Tibial artery (tissue), 4 donors: Measurements from ENCODE around the gene CERK.
A peak's percentile ranks its signal among the peaks of the same experiment; 100 is the strongest.
"Not testable (repeated sequence)": the region's sequence is repeated elsewhere in the genome, so short reads cannot be mapped to it uniquely, and the experiment has no call there.

Source experiments
- DNase-seq, 2 donors: peaks; one replicate each; pipeline ENCODE4 v3.0.0-alpha.2; 2019
- H3K27ac ChIP-seq, 2 donors: fragments of 200-600 bp; sonication (generic) in 1 of 2; 1 replicate in 1 of 2; 2 replicates in 1 of 2; pipeline ENCODE4 v1.5.1; 2018 to 2019; ENCODE audit warnings: mild to moderate bottlenecking in 1 of 2
- H3K27me3 ChIP-seq, 2 donors: fragments of 200-600 bp; sonication (generic) in 1 of 2; one replicate each; pipeline versions ENCODE4 v1.5.1 to v1.6.0; 2016 to 2019
- H3K36me3 ChIP-seq, 3 donors: fragments of 200-600 bp; sonication (generic) in 2 of 3; one replicate each; pipeline ENCODE4 v1.5.1; 2016 to 2019; ENCODE audit warnings: mild to moderate bottlenecking in 2 of 3
- H3K4me1 ChIP-seq, 4 donors: fragments of 200-600 bp; sonication (generic) in 2 of 4; 1 replicate in 3 of 4; 2 replicates in 1 of 4; pipeline ENCODE4 v1.5.1; 2016 to 2019
- H3K4me3 ChIP-seq, 2 donors: fragments of 200-600 bp; sonication (generic) in 1 of 2; 1 replicate in 1 of 2; 2 replicates in 1 of 2; pipeline ENCODE4 v1.5.1; 2018 to 2019; ENCODE audit warnings: mild to moderate bottlenecking in 2 of 2
- H3K9me3 ChIP-seq, 3 donors: fragments of 200-600 bp; sonication (generic) in 1 of 3; one replicate each; pipeline ENCODE4 v1.5.1; 2016 to 2019
- intact Hi-C: fragments of 100-400 bp; cut with DNase I; formaldehyde crosslinking; loops from one replicate; pipeline ENCODE4 v1.15.0; 2023; ENCODE audit warnings: low total_unique reads
- TF ChIP-seq, protein P1 (sequence below), 2 experiments: fragments of 200-600 bp in 1 of 2; fragments of 450-650 bp in 1 of 2; IDR thresholded peaks; one replicate each; pipeline ENCODE4 v1.5.1; 2017 to 2019; ENCODE audit warnings: antibody characterized with exemption in 2 of 2, mild to moderate bottlenecking in 1 of 2, moderate library complexity in 1 of 2

The CERK gene

DNA sequence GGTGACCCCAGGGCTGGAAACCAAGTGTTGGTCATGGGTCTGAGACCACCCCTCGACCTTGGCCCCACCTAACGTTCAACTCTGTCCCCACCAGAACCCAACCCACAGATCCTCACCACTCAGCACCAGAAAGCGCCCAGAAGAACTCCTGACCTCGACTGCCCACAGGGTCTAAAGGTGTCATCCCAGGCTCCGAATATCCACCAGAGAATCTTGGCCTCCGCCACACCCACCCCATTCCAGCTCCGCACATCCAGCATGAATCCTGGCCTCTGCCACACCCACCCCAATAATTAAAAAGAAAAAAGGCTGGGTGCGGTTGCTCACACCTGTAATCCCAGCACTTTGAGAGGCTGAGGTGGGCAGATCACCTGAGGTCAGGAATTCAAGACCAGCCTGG, 1.3 kb downstream of the CERK start:
- H3K9me3 ChIP-seq = no peaks in the 10 kb centered on the region
- peak overlapping the region; percentile 60 to 85 for H3K4me3 ChIP-seq
- peak overlapping the region; percentile 82 to 92 for H3K27ac ChIP-seq
- TF ChIP-seq, protein P1, sequence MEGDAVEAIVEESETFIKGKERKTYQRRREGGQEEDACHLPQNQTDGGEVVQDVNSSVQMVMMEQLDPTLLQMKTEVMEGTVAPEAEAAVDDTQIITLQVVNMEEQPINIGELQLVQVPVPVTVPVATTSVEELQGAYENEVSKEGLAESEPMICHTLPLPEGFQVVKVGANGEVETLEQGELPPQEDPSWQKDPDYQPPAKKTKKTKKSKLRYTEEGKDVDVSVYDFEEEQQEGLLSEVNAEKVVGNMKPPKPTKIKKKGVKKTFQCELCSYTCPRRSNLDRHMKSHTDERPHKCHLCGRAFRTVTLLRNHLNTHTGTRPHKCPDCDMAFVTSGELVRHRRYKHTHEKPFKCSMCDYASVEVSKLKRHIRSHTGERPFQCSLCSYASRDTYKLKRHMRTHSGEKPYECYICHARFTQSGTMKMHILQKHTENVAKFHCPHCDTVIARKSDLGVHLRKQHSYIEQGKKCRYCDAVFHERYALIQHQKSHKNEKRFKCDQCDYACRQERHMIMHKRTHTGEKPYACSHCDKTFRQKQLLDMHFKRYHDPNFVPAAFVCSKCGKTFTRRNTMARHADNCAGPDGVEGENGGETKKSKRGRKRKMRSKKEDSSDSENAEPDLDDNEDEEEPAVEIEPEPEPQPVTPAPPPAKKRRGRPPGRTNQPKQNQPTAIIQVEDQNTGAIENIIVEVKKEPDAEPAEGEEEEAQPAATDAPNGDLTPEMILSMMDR (IDR thresholded peaks at IDR 0.05) = no peak
- H3K36me3 ChIP-seq = peaks cover 0 to 4% (median 0%) of the 10 kb centered on the region in 3 donors
- H3K4me1 ChIP-seq = peaks cover 6 to 56% (median 45%) of the 10 kb centered on the region in 4 donors
- intact Hi-C loops = no loop called here
- no peak for DNase-seq
- H3K27me3 ChIP-seq = no peaks in the 10 kb centered on the region

DNA sequence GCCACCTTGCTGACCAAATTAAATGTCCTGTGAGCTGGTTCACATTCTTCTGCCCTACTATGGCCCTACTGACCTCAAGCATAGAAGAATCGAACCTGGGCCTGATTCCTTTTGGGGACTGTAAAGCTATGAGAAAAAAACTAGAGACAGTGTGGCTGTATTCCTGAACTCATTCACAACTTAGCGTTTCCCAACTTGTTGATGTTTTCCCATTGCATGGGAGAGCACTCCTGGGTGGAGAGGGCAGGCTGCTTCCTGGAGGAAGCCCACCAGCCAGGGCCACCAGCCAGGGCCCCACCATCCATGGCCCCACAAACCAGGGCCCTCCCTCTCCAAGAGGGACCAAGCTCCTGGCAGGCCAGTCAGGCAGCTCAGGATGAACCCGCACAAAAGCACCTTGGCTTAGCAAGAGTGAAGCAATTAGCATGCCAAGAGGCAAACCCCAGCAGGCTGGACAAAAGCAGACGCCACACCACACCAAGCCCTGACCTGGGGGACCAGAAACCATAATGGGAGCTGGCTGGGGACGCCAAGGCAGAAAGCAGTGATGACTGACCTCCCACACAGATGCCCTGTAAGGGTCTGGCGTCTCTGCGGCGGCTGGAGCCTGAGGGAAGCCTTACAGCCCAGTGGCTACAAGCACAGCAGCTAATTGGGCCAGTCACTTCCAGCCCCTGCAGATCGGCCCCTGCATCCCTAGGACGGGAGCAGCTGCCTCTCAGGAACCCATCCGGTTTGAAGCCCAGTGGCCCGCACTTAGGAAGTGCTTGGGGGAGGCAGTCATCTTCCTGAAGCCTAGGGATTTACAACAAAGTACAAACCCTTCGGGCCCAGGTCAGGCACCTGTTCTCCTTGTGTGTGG, 2.1 kb downstream of the CERK start:
- Histone ChIP-seq H3K36me3 (peaks cover 0 to 11% (median 0%) of the 10 kb centered on the region in 3 donors), H3K4me3 (peak overlapping the region; percentile 60 to 85), H3K27ac (peak overlapping the region; percentile 82 to 92), H3K9me3 (no peaks in the 10 kb centered on the region), H3K4me1 (peaks cover 6 to 63% (median 45%) of the 10 kb centered on the region in 4 donors), H3K27me3 (no peaks in the 10 kb centered on the region)
- DNase-seq = no peak
- TF ChIP-seq, protein P1 (IDR thresholded peaks at IDR 0.05) = no peak
- intact Hi-C loops = no loop called here

DNA sequence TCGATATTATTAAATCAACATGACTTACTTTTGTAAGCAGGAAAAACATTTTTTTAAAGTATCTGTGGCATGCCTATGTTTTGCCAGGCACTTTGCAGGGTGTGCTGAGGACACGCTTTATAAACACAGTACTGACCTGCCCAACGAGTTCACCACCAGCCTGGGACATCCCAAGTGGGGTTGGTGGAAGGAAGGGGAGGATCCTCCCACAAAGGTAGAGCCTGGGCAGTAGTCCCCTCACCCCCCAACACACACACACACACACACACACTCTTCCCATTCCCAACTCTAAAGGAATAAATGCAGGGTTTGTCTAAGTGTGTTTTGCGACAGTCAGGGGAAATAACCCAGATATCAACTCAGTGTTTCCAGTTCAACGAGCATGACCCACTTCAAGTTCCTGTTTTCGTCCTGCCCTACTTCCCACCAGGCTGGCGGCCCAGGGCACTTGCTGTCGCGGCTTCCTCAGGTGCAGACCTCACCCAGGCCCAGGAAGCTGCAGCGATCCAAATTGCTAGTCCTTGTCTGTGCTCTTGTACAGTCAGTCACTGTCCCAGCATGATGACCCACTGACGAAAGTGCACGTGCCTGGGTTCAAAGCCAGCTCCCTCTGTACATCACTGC, 3.1 kb downstream of the CERK start:
- Histone ChIP-seq H3K27me3 (no peaks in the 10 kb centered on the region), H3K27ac (peak overlapping the region in 1 of 2 donors; percentile 82), H3K36me3 (peaks cover 0 to 11% (median 0%) of the 10 kb centered on the region in 3 donors), H3K4me1 (peaks cover 6 to 68% (median 45%) of the 10 kb centered on the region in 4 donors), H3K4me3 (peak overlapping the region in 1 of 2 donors; percentile 85), H3K9me3 (no peaks in the 10 kb centered on the region)
- TF ChIP-seq, protein P1 (IDR thresholded peaks at IDR 0.05) = no peak
- peak in 1 of 2 donors; percentile 43 for DNase-seq
- intact Hi-C loops = no loop called here

DNA sequence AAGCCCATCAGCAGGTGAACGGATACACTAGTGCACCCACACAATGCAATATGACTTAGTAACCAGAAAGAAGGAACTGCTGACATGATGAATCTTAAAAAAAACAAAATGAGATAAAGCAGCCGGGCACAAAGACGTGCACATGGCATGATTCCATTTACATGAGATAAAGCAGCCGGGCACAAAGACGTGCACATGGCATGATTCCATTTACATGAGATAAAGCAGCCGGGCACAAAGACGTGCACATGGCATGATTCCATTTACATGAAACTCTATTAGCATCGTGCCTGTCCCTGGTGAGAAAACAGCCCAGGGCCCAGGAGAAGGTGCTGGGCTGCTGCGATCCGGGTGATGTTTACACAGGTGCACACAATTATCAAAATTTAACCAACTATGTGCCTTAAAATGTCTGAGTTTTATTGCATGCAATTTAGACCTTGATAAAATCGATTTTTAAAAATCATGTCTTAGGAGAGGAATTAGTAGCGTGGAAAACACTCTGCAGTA, 3.8 kb downstream of the CERK start:
- H3K27me3 ChIP-seq, H3K9me3 ChIP-seq, H3K27ac ChIP-seq, intact Hi-C loops, DNase-seq, H3K4me3 ChIP-seq: not testable (repeated sequence)
- Histone ChIP-seq H3K4me1 (peaks cover under 1 to 65% (median 40%) of the 10 kb centered on the region in 4 donors), H3K36me3 (peaks cover 0 to 11% (median 0%) of the 10 kb centered on the region in 3 donors)

DNA sequence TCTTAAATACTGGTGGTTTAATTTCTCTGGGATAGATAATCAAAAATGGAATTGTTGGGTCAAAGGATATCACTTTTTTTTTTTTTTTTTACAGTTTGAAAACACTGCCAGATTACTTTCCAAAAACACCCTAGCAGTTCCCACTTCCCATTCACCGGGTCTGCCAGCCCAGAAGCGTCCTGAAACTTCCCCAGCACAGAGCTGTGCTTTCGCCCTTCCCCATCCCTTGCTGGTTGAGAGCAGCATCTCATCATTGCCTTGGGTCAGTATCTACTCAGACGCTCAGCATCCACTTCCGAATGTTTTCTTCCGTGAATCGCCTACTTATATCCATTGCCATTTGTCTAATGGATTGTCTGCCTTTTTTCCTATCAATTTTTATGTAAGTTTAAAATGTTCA, 5.5 kb downstream of the CERK start:
- intact Hi-C loops = no loop called here
- Histone ChIP-seq H3K4me1 (peaks cover 0 to 64% (median 33%) of the 10 kb centered on the region in 4 donors), H3K27me3 (no peaks in the 10 kb centered on the region), H3K9me3 (no peaks in the 10 kb centered on the region), H3K4me3 (no peak overlapping the region), H3K36me3 (peaks cover 0 to 11% (median 6%) of the 10 kb centered on the region in 3 donors), H3K27ac (no peak overlapping the region)
- TF ChIP-seq, protein P1 (IDR thresholded peaks at IDR 0.05) = no peak
- no peak for DNase-seq

DNA sequence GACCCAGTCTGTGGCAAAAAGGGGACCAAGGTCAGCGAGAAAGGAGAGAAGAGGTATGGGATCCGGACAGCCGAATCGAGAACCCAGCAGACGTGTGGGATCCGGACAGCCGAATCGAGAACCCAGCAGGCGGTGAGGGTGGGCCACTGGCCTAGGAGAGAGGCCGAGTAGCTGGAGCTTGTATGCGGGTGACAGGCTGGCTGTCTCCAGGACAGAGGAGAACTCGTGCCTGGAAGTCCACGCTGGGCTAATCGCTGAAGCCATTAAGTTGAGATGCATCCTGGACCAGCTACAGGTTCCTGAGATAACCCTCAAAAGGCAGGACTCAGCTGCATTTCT, 6.0 kb downstream of the CERK start:
- H3K36me3 ChIP-seq = peaks cover 0 to 11% (median 6%) of the 10 kb centered on the region in 3 donors
- TF ChIP-seq, protein P1 (IDR thresholded peaks at IDR 0.05) = no peak
- DNase-seq = no peak
- no peaks in the 10 kb centered on the region for H3K9me3 ChIP-seq
- intact Hi-C loops = no loop called here
- H3K4me3 ChIP-seq = no peak overlapping the region
- H3K4me1 ChIP-seq = peaks cover 0 to 59% (median 31%) of the 10 kb centered on the region in 4 donors
- H3K27me3 ChIP-seq = no peaks in the 10 kb centered on the region
- no peak overlapping the region for H3K27ac ChIP-seq
